HG03095 (cell line): ENCODE measurements around the gene MRTFB.
"Not testable (repeated sequence)": the region's sequence is repeated elsewhere in the genome, so short reads cannot be mapped to it uniquely, and the experiment has no call there.

Experiments
- ATAC-seq: cut with Tn5 transposase; IDR thresholded peaks from one replicate; pipeline ENCODE4 v1.9.1; 2021; ENCODE audit warnings: moderate library complexity; ENCODE audit not compliant: unreplicated experiment

Gene MRTFB, protein sequence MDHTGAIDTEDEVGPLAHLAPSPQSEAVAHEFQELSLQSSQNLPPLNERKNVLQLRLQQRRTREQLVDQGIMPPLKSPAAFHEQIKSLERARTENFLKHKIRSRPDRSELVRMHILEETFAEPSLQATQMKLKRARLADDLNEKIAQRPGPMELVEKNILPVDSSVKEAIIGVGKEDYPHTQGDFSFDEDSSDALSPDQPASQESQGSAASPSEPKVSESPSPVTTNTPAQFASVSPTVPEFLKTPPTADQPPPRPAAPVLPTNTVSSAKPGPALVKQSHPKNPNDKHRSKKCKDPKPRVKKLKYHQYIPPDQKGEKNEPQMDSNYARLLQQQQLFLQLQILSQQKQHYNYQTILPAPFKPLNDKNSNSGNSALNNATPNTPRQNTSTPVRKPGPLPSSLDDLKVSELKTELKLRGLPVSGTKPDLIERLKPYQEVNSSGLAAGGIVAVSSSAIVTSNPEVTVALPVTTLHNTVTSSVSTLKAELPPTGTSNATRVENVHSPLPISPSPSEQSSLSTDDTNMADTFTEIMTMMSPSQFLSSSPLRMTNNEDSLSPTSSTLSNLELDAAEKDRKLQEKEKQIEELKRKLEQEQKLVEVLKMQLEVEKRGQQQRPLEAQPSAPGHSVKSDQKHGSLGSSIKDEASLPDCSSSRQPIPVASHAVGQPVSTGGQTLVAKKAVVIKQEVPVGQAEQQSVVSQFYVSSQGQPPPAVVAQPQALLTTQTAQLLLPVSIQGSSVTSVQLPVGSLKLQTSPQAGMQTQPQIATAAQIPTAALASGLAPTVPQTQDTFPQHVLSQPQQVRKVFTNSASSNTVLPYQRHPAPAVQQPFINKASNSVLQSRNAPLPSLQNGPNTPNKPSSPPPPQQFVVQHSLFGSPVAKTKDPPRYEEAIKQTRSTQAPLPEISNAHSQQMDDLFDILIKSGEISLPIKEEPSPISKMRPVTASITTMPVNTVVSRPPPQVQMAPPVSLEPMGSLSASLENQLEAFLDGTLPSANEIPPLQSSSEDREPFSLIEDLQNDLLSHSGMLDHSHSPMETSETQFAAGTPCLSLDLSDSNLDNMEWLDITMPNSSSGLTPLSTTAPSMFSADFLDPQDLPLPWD

DNA sequence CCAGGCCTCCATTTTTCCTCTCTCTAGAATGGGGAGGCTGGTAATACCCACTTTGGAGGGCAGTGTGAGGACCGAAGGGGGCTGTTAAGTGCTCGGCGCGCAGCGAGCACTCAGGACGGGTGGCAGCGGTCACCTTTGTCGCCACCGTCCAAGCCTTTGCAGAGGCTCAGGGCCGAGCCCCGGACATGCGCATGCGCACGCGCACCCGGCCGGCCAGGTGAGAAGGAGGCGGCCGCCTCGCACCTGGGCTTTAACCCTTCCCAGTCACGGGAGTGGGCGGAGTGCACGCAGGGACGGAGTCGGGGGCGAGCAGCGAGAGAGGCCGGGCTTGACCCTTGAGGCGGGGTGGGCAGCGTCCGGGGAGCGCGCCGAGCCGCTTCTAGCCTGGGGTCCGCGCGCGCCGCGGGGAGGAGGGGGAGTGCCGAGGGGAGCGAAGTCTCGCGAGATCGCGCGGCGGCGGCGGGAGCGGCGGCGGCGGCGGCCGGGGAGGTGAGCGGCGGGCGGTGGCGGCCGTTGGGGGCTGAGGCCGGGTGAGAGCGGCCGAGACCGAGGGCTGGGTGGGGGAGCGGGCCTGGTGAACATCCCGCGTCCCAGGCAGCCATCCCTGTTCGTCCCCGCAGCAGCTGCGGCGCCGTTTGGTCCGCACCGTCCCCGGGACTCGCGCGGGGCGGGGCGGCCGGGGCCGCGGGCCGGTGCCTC is at the start of gene MRTFB:
Gene MRTFB (plus strand): TSS at position 443 of the 699 bp plus-strand sequence. CDS start 69,288 bp downstream, outside the sequence.
- peak; percentile 88 for ATAC-seq

DNA sequence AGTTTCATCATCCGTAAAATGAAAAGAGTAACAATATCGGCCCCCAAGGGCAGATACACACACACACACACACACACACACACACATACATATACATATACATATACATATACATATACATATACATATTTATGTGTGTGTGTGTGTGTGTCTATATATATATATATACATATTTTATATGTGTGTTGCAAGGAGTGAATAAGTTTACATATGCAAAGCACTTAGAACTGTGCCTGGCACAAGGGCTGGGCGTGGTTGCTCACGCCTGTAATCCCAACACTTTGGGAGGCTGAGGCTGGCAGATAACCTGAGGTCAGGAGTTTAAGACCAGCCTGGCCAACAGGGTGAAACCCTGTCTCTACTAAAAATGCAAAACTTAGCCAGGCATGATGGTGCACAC is 47.6 kb upstream of the MRTFB start:
- not testable (repeated sequence) for ATAC-seq

DNA sequence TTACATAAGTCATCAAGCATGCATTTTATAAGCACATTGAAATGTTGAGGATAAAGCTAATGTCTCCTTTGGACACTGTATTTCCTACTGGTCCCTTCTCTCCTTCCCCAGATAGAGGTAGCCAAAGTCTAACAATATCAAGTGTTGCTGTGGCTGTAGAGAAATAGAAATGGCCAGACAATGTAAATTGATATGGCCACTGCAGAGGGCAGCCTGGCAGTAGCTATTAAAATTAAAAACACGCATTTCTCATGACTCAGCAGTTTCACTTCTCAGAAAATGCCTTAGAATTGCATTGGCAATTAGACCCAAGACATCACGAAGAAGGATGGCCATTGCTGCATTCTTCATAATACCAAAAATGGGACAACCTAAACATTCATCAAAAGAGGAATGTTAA is 46.8 kb upstream of the MRTFB start:
- ATAC-seq = no peak

DNA sequence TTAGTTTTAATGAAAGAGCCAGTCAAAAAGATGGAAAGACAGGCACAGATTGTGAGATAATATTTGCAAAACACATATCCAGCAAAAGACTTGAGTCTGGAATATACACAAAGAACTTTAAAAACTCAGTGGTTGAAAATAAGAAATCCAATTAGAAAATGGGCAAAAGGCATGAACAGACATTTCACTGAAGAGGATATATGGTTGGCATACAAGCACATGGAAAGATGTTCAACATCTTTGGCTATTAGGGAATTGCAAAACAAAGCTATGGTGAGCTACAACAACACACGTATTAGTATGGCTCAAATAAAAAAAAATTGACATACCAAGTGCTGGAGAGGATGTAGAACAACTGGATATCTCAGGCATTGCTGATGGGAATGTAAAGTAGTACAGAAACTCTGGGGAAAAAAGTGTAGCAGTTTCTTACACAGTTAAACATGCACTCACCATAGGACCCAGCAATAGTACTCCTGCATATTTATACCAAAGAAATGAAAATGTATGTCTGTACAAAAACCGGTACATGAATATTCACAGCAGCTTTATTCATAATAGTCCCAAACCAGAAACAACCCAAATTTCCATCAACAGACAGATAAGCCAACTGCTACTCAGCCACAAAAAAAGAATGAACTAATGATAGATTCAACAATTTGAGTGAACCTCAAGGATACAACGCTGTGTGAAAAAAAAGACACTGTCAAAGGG is 44.4 kb upstream of the MRTFB start:
- ATAC-seq = no peak

DNA sequence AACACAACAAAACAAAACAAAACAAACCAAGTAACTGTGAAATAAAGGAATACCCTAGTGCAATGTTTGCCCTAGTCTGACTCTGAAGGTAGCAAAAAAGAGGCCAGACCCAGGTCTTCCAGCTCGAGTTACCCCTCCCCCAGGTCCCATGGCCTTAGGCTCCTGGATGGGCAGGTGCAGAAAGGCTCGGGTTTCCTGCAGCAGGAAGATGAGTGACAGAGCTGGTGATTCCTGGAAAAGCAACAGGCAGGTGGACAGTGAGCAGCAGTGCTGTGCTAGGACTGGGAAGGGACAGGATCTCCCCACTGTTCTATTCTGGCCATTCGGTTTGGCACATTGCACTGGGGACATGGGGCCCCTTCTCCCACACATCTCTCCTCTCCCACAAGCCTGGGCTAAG is 42.9 kb upstream of the MRTFB start:
- ATAC-seq = no peak

DNA sequence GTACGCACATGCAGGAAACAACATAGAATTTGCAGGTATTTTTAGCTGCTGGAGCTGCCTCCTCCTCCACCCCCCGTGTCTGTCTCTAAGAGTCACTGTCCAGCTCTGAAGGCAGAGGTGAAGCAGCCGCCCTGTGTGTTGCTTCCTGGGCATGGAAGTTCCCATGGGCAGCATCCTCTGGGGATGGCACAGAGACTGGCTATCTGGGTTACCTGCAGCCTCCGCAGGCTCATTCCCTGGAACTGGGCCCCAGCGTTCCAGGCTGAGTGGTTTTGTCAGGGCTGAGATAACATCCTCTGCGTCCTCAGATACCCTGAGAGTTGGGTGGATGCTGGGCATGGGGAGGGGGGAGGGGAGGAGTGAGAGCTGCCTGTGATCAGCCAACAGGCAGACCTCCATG is 41.5 kb upstream of the MRTFB start:
- ATAC-seq = no peak

DNA sequence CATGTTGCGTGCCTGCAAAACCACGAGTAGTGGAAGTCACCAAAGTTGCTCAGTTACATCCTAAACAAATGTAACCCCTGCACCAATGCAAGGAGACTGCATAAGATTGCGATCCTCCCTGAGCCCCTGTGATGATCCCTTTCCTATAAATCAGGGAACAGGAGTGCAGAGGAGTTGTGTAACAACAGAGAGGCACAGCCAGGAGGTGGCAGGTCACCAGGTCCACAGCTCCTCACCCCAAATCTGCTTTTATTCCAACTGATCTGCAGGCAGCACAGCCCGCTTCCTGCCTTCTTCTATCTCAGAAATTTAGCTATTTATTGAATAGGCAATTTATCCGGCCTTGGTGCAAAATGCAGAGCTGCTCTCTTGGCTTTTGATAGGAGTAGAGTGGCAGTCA is 36.0 kb upstream of the MRTFB start:
- no peak for ATAC-seq

DNA sequence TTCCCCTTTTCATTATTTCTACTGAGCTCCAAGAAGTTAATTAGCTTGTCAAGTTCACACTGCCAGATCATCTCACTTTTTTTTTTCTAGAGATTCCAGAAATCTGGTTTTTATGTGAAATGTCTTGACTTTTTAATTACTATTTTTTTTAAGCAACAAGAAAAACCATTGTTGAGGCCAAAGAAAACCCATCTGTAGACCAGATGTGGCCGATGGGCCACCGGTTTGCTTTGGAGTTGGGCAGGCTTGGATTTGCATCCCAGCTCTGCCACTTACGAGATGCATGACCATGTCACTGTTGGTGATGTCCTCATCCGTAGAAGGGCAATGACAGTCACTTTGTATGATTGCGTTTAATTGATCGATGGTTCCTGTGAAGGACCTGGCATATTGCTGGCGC is 34.2 kb upstream of the MRTFB start:
- ATAC-seq = no peak

DNA sequence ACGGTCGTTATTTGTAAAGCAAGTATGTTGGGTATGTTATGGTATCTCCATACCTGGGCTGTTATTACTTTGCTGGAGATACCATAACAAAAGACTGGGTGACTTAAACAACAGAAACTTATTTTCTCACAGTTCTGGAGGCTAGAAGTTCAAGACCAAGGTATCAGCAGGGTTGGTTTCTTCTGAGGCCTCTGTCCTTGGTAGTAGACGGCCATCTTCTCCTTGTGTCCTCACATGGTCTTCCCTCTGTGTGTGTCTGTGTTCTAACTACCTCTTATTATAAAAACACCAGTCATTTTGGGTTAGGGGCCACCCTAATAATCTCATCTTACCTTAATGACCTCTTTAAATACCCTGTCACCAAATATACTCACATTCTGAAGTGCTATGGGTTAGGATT is 33.2 kb upstream of the MRTFB start:
- no peak for ATAC-seq

DNA sequence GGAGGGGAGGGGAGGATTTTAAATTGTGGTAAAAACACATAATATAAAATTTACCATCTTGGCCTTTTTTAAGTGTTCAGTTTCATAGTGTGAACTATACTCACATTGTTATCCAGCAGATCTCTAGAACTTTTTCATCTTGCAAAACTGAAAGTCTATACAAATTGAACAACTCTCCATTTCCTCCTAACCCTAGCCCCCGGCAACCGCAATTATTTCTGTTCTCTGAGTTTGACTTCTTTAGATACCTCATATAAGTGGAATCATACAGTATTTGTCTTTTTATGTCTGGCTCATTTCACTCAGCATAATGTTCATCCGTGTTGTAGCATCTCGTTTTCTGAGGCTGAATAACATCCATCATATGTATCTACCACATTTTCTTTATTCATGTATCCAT is 30.0 kb upstream of the MRTFB start:
- no peak for ATAC-seq

DNA sequence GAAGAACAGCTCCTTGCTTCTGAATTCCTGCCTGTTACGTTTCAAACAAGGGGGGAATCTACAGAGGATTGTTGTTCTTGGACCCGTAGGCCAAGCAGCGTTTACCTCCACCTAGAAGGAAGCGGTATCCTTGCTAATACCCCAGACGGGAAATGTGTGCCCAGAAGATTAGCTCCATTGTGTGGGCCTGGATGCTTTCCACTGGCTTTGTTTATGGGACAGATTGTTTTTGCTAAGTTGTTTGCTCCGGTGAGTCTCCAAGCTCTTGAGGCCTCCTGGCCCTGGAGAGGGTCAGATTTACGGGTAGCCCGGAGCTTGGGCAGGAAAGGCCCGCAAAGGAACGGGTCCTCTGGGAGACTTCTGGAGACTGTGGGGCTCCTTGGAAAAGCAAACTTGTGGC is 28.4 kb upstream of the MRTFB start:
- ATAC-seq = no peak

DNA sequence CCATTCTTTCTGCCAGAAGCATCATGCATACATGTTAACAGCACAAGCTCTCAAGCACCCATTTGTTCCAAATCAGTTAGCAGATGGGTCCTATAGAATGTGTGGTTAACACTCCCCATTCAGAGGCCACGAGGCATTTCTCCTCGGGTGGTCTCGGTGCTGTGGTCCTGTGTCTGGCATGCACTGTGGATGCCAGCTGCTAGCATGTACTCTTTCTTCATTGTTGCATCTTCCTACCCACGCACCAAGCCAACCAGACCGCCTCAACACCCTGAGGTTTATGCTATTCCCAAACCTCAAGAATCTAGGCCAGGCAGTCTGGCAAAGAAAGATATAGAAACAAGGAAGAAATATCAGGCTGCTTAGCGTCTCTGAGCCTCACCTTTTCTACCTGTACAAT is 27.8 kb upstream of the MRTFB start:
- ATAC-seq = no peak

DNA sequence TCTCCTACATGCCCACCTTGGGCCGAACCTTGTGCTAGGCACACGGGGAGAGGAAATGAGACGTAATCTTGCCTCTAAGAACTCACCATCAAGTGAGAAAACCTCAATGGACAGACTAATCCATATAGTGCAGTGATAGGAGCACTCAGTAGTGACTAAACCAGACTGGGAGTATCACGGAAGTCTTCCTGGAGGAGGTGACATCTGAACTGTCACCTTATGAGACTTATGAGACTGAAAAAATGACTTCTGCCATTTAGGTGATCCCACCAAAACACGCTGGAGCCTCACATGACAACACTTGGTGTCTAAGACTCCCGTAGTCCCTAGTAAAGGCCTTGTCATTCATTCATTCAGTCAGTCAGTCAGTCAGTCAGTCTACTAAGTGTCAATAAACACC is 27.3 kb upstream of the MRTFB start:
- ATAC-seq = no peak

DNA sequence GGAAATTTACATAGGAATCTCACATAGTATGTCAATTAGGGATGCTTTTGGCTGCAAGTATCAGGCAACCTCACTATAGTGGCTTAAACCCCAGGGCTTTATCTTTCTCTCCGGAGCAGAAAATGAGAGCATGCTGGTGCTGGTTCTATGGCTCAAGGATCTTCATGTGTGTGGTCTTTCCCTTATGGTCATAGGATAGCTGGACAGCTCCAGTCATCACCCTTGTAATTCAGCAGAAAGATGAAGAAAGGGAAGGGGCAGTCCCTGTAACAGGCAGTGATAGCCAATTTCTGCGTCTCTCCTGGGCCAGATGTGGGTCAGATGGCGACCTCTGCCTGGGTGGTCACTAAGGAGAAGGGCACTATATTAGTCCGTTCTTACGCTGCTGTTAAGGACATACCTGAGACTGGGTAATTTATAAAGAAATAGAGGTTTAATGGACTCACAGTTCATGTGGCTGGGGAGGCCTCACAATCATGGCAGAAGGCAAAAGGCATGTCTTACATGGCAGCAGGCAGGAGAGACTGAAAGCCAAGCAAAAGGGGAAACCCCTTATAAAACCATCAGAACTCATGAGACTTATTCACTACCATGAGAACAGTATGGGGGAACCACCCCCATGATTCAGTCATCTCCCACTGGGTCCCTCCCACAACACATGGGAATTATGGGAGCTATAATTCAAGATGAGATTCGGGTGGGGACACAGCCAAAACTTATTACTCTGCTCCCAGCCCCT is 23.8 kb upstream of the MRTFB start:
- ATAC-seq = not testable (repeated sequence)

DNA sequence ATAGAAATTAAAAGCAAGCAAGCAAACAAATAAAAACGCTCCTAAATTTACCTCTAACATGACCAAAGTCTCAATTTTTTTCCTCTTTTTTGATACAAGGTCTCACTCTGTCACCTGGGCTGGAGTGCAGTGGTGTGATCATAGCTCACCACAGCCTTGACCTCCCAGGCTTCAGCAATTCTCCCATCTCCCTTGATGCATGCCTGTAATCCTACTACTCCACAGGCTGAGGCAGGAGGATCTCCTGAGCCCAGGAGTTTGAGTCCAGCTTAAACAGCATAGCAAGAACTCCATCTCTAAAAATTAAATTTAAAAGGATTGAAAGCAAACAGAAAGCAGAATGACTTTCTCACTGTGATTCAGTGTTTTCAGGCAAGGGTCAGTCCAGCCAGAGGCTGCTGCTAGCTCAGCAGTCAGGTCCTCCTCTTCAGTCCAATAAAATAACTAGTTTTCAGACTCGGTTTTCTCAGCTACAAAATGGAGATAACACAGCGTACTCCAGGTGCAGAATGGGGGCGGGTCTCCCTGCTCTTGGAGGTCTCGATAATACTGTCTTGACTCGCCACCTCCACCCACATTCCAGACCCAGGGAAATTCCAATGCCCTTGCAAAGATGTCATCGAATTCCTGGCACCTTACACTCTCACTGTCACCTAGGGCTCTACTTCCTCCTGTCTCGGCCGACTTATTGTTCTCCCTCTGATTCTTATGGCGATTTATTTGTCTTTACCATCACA is 20.7 kb upstream of the MRTFB start:
- ATAC-seq = no peak

DNA sequence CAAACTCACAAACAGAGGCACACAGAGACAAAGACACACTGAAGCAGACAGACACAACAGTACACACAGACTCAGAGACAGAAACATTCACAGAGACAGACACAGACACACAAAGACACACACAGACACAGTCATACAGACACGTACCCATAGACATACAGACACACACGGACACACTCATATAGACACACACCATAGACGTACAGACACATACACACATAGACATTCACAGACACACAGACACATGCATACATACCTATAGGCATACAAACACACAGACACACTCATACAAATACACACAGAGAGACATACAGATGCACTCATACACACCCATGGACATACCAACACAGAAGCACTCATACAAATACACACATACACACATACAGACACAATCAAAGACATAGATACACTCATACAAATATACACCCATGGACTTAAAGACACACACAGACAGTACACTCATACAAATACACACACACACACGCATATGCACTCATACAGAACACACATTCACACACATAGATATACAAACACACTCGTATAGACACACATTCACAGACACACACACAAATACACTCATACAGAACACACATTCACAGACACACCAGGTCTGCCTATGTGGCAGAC is 19.9 kb upstream of the MRTFB start:
- no peak for ATAC-seq

DNA sequence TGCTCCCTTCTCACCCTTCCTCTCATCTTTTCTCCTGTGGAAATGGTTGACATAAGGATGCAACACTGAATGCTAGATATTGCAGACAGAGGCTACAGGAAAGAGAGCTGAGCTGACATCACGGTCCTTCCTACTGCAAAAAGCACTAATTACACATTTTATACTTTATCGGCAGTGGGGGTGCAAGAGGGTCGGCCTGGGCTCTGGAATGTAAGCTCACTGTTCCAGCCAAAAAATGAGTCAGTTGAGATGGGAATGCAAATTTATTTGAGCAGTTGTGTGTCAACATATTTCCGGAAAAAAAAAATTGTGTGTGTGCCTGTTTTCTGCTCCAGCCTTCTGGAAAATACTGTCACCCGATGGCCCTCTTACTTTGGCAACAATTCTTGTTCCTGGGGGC is 14.1 kb upstream of the MRTFB start:
- no peak for ATAC-seq

DNA sequence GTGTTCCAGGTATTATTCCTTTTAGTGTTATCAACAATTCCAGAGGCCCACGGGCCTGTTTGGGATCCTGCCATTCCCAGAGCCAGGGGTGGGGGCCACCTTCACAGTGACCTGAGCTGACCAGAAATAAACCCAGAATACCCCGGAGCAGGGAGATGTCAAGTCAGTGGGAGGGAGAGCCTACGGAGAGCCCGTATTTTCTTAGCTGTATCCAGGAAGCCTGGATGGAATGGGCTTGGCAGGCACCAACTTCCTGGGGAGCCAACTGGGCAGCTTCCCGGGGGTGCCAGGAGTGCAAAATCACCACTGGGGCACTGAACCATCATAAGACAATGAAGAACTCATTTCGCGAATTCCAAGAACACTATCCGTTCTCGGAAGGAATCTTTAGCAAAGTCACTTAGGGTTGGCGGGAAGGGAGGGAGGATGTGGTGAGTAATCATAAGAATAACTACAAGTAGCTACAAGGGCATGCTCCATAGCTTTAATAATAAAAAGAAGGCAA is 13.2 kb upstream of the MRTFB start:
- no peak for ATAC-seq
